Kidney epithelial cell (primary cell): ENCODE results near the gene SLC2A3. TPM values are rescaled to one million over a fixed set of nuclear protein-coding genes. Genes with fewer than 3 reads are reported as not detected.

Source experiments
- DNase-seq: peaks from one replicate; pipeline ENCODE4 v3.0.0-alpha.2; 2010; ENCODE audit warnings: low read depth
- H3K27me3 ChIP-seq: 2 replicates; pipeline ENCODE4 v1.6.0; 2011; ENCODE audit warnings: low read length; ENCODE audit not compliant: control insufficient read depth, insufficient read depth
- H3K36me3 ChIP-seq: 2 replicates; pipeline ENCODE4 v1.5.1; 2011; ENCODE audit warnings: low read length; ENCODE audit not compliant: control insufficient read depth, insufficient read depth
- H3K4me3 ChIP-seq: 2 replicates; pipeline ENCODE4 v1.5.1; 2011; ENCODE audit warnings: low read depth, mild to moderate bottlenecking, control low read depth, low read length
- total RNA-seq: library from RNA; depleted of rRNA; stranded (reverse); fragments of >200 nt; gene quantifications from 2 replicates; pipeline ENCODE4 v1.2.3, GENCODE V29; 2015
- TF ChIP-seq, protein P1 (sequence below): IDR thresholded peaks from 2 replicates; pipeline ENCODE4 v1.5.1; 2011; ENCODE audit warnings: mild to moderate bottlenecking, moderate library complexity, low read length, control low read depth, inconsistent platforms; ENCODE audit not compliant: insufficient read depth, poor library complexity, severe bottlenecking

SLC2A3 gene
- total RNA-seq, 1 donor from 2014 or later, result 21.7 TPM

DNA sequence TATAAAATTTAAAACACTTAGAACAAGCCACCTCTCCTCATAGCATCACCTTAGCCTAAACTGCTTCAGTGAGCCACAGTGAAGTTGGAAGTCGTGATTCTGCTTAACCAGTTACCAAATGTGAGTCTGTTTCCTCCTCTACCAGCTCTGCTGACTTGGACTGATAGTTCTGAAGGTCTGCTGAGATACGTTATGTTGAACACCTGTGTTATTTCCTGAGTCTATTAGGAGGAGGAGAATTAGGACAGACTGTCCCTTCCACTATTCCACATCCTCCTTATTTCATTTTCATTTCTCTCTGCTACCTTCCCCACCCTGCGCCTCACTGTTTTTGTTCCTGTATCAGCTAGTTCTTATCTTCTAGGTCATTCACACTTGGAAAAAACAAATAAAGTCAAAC is 65.7 kb downstream of the SLC2A3 start:
- TF ChIP-seq, protein P1, sequence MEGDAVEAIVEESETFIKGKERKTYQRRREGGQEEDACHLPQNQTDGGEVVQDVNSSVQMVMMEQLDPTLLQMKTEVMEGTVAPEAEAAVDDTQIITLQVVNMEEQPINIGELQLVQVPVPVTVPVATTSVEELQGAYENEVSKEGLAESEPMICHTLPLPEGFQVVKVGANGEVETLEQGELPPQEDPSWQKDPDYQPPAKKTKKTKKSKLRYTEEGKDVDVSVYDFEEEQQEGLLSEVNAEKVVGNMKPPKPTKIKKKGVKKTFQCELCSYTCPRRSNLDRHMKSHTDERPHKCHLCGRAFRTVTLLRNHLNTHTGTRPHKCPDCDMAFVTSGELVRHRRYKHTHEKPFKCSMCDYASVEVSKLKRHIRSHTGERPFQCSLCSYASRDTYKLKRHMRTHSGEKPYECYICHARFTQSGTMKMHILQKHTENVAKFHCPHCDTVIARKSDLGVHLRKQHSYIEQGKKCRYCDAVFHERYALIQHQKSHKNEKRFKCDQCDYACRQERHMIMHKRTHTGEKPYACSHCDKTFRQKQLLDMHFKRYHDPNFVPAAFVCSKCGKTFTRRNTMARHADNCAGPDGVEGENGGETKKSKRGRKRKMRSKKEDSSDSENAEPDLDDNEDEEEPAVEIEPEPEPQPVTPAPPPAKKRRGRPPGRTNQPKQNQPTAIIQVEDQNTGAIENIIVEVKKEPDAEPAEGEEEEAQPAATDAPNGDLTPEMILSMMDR, result no peak
- H3K36me3 ChIP-seq, result no peaks in the 10 kb centered on the region
- no peak for DNase-seq
- H3K27me3 ChIP-seq, result peaks cover 21% of the 10 kb centered on the region
- no peak overlapping the region for H3K4me3 ChIP-seq

Other genes with a start within 250 kb of the SLC2A3 start
- not detected in 2 replicates for gene GDF3, start 240.4 kb downstream of the SLC2A3 start, total RNA-seq
- not detected in 2 replicates for gene DPPA3, start 224.8 kb downstream of the SLC2A3 start, total RNA-seq
- gene CLEC4C, start 188.8 kb downstream of the SLC2A3 start, total RNA-seq, result not detected in 2 replicates
- not detected in 2 replicates for gene NANOGNB, start 171.0 kb downstream of the SLC2A3 start, total RNA-seq
- gene NANOG, start 146.8 kb downstream of the SLC2A3 start, total RNA-seq, result 0.34 TPM in 1 of 2 replicates, not detected in the other
- not detected in 2 replicates for gene SLC2A14, start 63.3 kb downstream of the SLC2A3 start, total RNA-seq
- gene FOXJ2, start 96.5 kb upstream of the SLC2A3 start, total RNA-seq, result 14.8 and 15.3 TPM in 2 replicates
- 0.04 and 0.41 TPM in 2 replicates for gene C3AR1, start 130.2 kb upstream of the SLC2A3 start, total RNA-seq
- 22.1 and 32.6 TPM in 2 replicates for gene NECAP1, start 146.1 kb upstream of the SLC2A3 start, total RNA-seq
- gene CLEC4A, start 187.4 kb upstream of the SLC2A3 start, total RNA-seq, result 0.50 and 0.62 TPM in 2 replicates
- gene ZNF705A, start 220.8 kb upstream of the SLC2A3 start, total RNA-seq, result not detected in 2 replicates